Small intestine (tissue), 7 donors: Measurements from ENCODE around the gene RBM19. TPM values are rescaled to one million over a fixed set of nuclear protein-coding genes. Genes with fewer than 3 reads are reported as not detected.

Experiments used
- DNase-seq, 2 donors: peaks; one replicate each; pipeline versions ENCODE4 v3.0.0 to v3.0.0-alpha.2; 2013
- FAIRE-seq: peaks from 2 replicates; lab custom pipeline; 2012; peaks lifted over from hg19 to GRCh38; lab: Jason Lieb, UNC
- H3K27ac ChIP-seq, 3 donors: one replicate each; pipeline ENCODE4 v1.5.1; 2013; ENCODE audit warnings: low read length in 2 of 3, mild to moderate bottlenecking in 2 of 3, control low read depth in 1 of 3, inconsistent platforms in 1 of 3, low read depth in 1 of 3, moderate library complexity in 1 of 3
- H3K27me3 ChIP-seq, 3 donors: one replicate each; pipeline ENCODE4 v1.6.1; 2013; ENCODE audit warnings: low read length in 3 of 3, inconsistent platforms in 1 of 3; ENCODE audit not compliant: control insufficient read depth in 3 of 3, insufficient read depth in 3 of 3
- H3K36me3 ChIP-seq, 3 donors: one replicate each; pipeline ENCODE4 v1.6.1; 2013; ENCODE audit warnings: low read length in 3 of 3, inconsistent platforms in 1 of 3, low read depth in 1 of 3, mild to moderate bottlenecking in 1 of 3, moderate library complexity in 1 of 3; ENCODE audit not compliant: control insufficient read depth in 3 of 3, insufficient read depth in 2 of 3
- H3K4me1 ChIP-seq, 3 donors: one replicate each; pipeline ENCODE4 v1.6.1; 2013; ENCODE audit warnings: low read length in 2 of 3, inconsistent platforms in 1 of 3, low read depth in 1 of 3, mild to moderate bottlenecking in 1 of 3, moderate library complexity in 1 of 3; ENCODE audit not compliant: control insufficient read depth in 3 of 3, insufficient read depth in 2 of 3
- H3K4me3 ChIP-seq, 3 donors: one replicate each; pipeline ENCODE4 v1.5.1; 2013; ENCODE audit warnings: low read length in 3 of 3, control low read depth in 1 of 3, inconsistent platforms in 1 of 3, low read depth in 1 of 3, mild to moderate bottlenecking in 1 of 3, moderate library complexity in 1 of 3
- H3K9me3 ChIP-seq, 2 donors: one replicate each; pipeline ENCODE4 v1.6.1; 2013; ENCODE audit warnings: low read depth in 1 of 2, low read length in 1 of 2; ENCODE audit not compliant: control insufficient read depth in 2 of 2, insufficient read depth in 1 of 2
- WGBS, 3 donors: extraction: QIAGEN DNeasy Blood & Tissue Kit; methylation state at CpG; one replicate each; pipeline ENCODE4 v1.1.7; 2013; 5-methylcytosine and 5-hydroxymethylcytosine counted together
- polyA plus RNA-seq, 4 donors: library from polyadenylated mRNA; stranded (reverse) in 3 of 4; unstranded in 1 of 4; fragments of 200-250 nt in 3 of 4; fragments of 120-200 nt in 1 of 4; gene quantifications; one replicate each; pipeline versions ENCODE4 v1.2.1 to v1.2.3, GENCODE V29; 2013
- donor health status: healthy with polysubstance abuse.
- donor health status: control.
- donor health status: control.
- donor health status: Bipolar disorder and iron deficiency.
- donor health status: healthy.

The RBM19 gene
- polyA plus RNA-seq, 4 donors, result 10.0 to 23.5 (median 14.6) TPM

DNA sequence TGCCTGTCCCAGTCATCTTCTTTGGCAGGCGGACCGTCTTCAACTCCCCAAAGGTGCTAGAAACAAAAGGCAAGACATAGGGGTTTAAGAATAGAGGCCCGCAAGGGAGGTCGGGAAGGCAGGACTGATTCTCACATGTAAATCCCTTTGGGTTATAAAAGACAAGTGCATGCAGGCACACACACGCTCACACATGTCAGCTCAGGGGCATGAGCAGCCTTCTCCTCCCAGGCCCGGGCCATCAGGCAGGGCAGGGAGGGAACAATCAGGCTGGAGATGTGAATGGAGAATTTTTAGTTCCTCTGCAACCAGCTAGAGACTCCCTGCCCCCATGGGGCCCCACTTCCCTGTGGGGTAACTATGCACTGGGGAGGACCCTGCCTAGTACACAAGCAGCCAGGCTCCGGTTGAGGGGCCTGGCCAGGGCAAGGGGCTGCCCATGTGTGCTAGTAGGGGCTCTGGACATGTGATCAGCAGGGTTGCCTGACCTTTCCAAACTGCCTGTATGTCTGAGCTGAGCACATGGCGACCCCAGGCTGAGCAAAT, 107.2 kb downstream of the RBM19 start:
- Histone ChIP-seq H3K36me3 (peaks cover 0 to 42% (median 3%) of the 10 kb centered on the region in 3 donors), H3K4me1 (peaks cover 0 to 2% (median 0%) of the 10 kb centered on the region in 3 donors), H3K27ac (no peak overlapping the region), H3K9me3 (no peaks in the 10 kb centered on the region), H3K4me3 (no peak overlapping the region), H3K27me3 (no peaks in the 10 kb centered on the region)
- FAIRE-seq (no peak), DNase-seq (no peak)
- WGBS, 3 donors, result 77 to 89% (median 82%) methylated on average over 8 of the region's 8 CpGs

DNA sequence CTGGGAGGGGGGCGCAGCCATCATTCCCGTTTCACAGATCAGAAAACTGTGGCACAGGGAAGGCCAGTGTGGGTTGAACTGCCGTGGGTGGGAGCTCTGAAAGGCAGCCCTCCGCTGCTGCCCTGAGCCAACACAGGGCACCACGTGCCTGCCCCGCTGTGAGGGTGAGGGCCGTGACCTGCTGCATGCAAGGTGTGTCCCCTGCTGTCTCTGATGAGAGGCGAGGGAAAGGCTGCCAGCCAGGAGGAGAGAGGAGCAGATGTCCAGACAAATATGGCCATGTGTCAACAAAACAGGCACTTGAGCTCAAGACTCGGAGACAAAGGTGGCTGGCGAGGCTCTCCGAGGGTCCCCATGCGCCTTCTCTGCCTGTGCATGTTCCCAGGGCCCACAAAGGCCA, 108.8 kb downstream of the RBM19 start:
- Histone ChIP-seq H3K36me3 (peaks cover 0 to 44% (median 2%) of the 10 kb centered on the region in 3 donors), H3K4me1 (no peaks in the 10 kb centered on the region), H3K9me3 (no peaks in the 10 kb centered on the region), H3K27me3 (no peaks in the 10 kb centered on the region), H3K4me3 (no peak overlapping the region), H3K27ac (no peak overlapping the region)
- FAIRE-seq, result no peak
- no peak for DNase-seq
- 92 to 95% (median 94%) methylated on average over 12 of the region's 12 CpGs for WGBS, 3 donors

GRCh38 chr12:113855998-113856397, 110.1 kb downstream of the RBM19 start:
- Histone ChIP-seq H3K9me3 (no peaks in the 10 kb centered on the region), H3K27ac (no peak overlapping the region), H3K4me3 (no peak overlapping the region), H3K4me1 (no peaks in the 10 kb centered on the region), H3K27me3 (no peaks in the 10 kb centered on the region), H3K36me3 (peaks cover 0 to 47% (median 2%) of the 10 kb centered on the region in 3 donors)
- 72 to 93% (median 74%) methylated on average over 6 to 7 of the region's 7 CpGs for WGBS, 3 donors
- FAIRE-seq (no peak), DNase-seq (no peak)

- FAIRE-seq (no peak), DNase-seq (no peak)
- H3K36me3 ChIP-seq, result peaks cover 0 to 50% (median 2%) of the 10 kb centered on the region in 3 donors
- H3K27ac ChIP-seq, result no peak overlapping the region
- no peak overlapping the region for H3K4me3 ChIP-seq
- H3K9me3 ChIP-seq, result no peaks in the 10 kb centered on the region
- 84 to 91% (median 89%) methylated on average over 17 of the region's 17 CpGs for WGBS, 3 donors
- H3K4me1 ChIP-seq, result no peaks in the 10 kb centered on the region
- H3K27me3 ChIP-seq, result no peaks in the 10 kb centered on the region
Observed at GRCh38 chr12:113854385-113855142, 111.6 kb downstream of the RBM19 start.

GRCh38 chr12:113853491-113853890, 112.6 kb downstream of the RBM19 start:
- Histone ChIP-seq H3K36me3 (peaks cover 0 to 53% (median 2%) of the 10 kb centered on the region in 3 donors), H3K4me3 (no peak overlapping the region), H3K4me1 (no peaks in the 10 kb centered on the region), H3K9me3 (no peaks in the 10 kb centered on the region), H3K27ac (no peak overlapping the region), H3K27me3 (no peaks in the 10 kb centered on the region)
- DNase-seq, result no peak
- WGBS, 3 donors, result 63 to 78% (median 77%) methylated on average over 4 of the region's 4 CpGs
- FAIRE-seq, result no peak

DNA sequence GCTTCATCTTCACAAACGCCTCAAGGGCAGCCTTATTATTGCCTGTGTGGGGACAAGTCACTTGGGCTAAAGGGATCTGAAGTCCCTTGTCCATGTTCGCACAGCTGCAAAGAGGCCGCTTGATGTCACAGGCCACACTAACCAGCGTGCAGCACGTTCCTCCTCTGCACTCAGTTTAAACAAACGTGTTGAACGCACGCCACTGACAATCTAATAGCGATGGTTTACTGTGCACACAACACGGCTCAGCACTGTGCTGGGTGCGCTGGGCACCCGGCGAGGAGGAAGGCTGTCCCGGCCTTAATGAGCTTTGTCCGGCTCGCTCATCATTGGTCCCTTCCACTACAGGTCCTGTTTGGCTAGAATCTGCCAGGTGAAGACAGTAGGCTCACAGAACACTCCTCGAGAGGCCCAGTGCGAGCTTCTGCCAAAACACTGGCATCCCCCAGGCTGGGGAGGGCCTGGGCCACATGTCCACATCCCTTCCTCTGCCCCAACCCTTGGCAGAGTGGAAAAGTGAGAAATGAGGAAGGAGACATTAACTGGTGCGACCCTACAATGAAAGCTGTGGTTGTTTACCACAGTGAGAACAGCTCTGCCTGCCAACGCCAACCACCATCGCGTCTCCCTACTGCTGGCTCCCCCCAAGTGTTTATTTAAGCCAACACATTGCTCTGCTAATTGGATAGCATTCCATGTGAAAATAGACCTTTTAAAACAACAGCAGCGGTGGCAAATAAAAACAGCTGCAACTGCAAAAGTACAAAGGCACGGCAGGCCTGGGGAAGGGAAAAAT, 113.2 kb downstream of the RBM19 start:
- Histone ChIP-seq H3K9me3 (no peaks in the 10 kb centered on the region), H3K4me1 (no peaks in the 10 kb centered on the region), H3K27me3 (no peaks in the 10 kb centered on the region), H3K36me3 (peaks cover 0 to 53% (median 2%) of the 10 kb centered on the region in 3 donors), H3K27ac (no peak overlapping the region), H3K4me3 (no peak overlapping the region)
- FAIRE-seq, result no peak
- 77 to 89% (median 84%) methylated on average over 24 of the region's 24 CpGs for WGBS, 3 donors
- no peak for DNase-seq

DNA sequence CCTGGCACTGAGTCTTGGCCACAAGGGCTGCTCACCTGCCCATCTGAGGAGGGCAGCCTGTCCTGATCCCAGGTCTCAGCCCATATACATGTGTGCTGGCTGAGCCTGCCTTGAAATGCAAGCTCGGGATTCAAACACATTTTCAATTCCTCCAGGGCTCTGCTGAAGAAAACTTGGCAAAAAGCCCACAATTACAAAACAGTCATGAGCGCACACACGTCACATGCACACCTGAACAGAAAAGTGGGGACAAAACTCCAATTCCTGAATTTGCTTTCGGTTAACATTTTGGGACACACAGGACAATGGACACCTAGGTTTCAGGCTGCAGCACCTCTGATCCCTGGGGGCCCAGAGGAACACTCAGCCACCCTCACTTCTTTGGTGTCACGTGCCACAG, 113.9 kb downstream of the RBM19 start:
- Histone ChIP-seq H3K36me3 (peaks cover 0 to 46% (median 2%) of the 10 kb centered on the region in 3 donors), H3K4me1 (no peaks in the 10 kb centered on the region), H3K4me3 (no peak overlapping the region), H3K27ac (no peak overlapping the region), H3K27me3 (no peaks in the 10 kb centered on the region), H3K9me3 (no peaks in the 10 kb centered on the region)
- DNase-seq (no peak), FAIRE-seq (no peak)
- 88 to 90% (median 88%) methylated on average over 5 of the region's 5 CpGs for WGBS, 3 donors

GRCh38 chr12:113850309-113851056, 115.6 kb downstream of the RBM19 start:
- Histone ChIP-seq H3K4me3 (no peak overlapping the region), H3K9me3 (no peaks in the 10 kb centered on the region), H3K27ac (peak overlapping the region in 1 of 3 donors; percentile 14), H3K4me1 (no peaks in the 10 kb centered on the region), H3K36me3 (peaks cover 0 to 42% (median 0%) of the 10 kb centered on the region in 3 donors), H3K27me3 (no peaks in the 10 kb centered on the region)
- no peak for FAIRE-seq
- WGBS, 3 donors, result 85 to 97% (median 96%) methylated on average over 8 of the region's 8 CpGs
- DNase-seq, result no peak
